K562 (cell line): Measurements from ENCODE around the gene ZNF609.

ENCODE experiments used
- SMARCA5 ChIP-seq: fragments of 450-650 bp; IDR thresholded peaks from 2 replicates; pipeline ENCODE4 v1.6.1; 2016
- YY1 ChIP-seq, 3 experiments: IDR thresholded peaks; 2 replicates each; pipeline ENCODE4 v1.6.1; 2011; ENCODE audit warnings: low read length in 2 of 3, mild to moderate bottlenecking in 2 of 3, moderate library complexity in 2 of 3, borderline replicate concordance in 1 of 3, control low read depth in 1 of 3, low read depth in 1 of 3; ENCODE audit not compliant: insufficient read depth in 3 of 3, insufficient replicate concordance in 2 of 3, control insufficient read depth in 1 of 3, insufficient read length in 1 of 3; ENCODE audit errors: extremely low read depth in 1 of 3
- ZNF75A ChIP-seq: fragments of 450-650 bp; formaldehyde crosslinking; IDR thresholded peaks from 2 replicates; pipeline ENCODE4 v1.4.0; 2020; ENCODE audit warnings: mild to moderate bottlenecking

- TF ChIP-seq SMARCA5 (no peak), ZNF75A (CRISPR knock-in tag) (no peak), YY1 (IDR thresholded peaks at IDR 0.05; ENCODE audit: borderline replicate concordance in 1 of 3, control insufficient read depth in 1 of 3, extremely low read depth in 1 of 3, insufficient read depth in 3 of 3, insufficient read length in 1 of 3, insufficient replicate concordance in 2 of 3, low read depth in 1 of 3, low read length in 2 of 3) (no peak)
Observed at GRCh38 chr15:64464276-64465005, 4.1 kb downstream of the ZNF609 start.
